Neural crest cell (in vitro differentiated cells): ENCODE results near the gene HAVCR1. TPM values are rescaled to one million over a fixed set of nuclear protein-coding genes. Genes with fewer than 3 reads are reported as not detected.

ENCODE experiments used
- DNase-seq: peaks from one replicate; pipeline ENCODE4 v3.0.0; 2021; ENCODE audit warnings: low read depth, mixed read lengths, low spot score
- H3K27ac Mint-ChIP-seq: one replicate; pipeline ENCODE4 v1.8.0; 2021; ENCODE audit warnings: mild to moderate bottlenecking, mixed read lengths; ENCODE audit not compliant: unreplicated experiment
- H3K27me3 Mint-ChIP-seq: 2 replicates; pipeline ENCODE4 v1.8.0; 2021; ENCODE audit warnings: low read depth, mild to moderate bottlenecking, mixed read lengths
- H3K36me3 Mint-ChIP-seq: 2 replicates; pipeline ENCODE4 v1.8.0; 2021; ENCODE audit warnings: low read depth, mild to moderate bottlenecking, mixed read lengths
- H3K4me1 Mint-ChIP-seq: 2 replicates; pipeline ENCODE4 v1.8.0; 2021; ENCODE audit warnings: mixed read lengths
- H3K4me3 Mint-ChIP-seq: one replicate; pipeline ENCODE4 v1.8.0; 2021; ENCODE audit warnings: mild to moderate bottlenecking, mixed read lengths
- H3K9me3 Mint-ChIP-seq: 2 replicates; pipeline ENCODE4 v1.8.0; 2021; ENCODE audit warnings: mixed read lengths
- total RNA-seq: library from RNA; stranded (reverse); gene quantifications from 2 replicates; pipeline ENCODE4 v1.2.1, GENCODE V29; 2021
- TF ChIP-seq, protein P1 (sequence below): fragments of 200-600 bp; sonication (generic); conservative IDR thresholded peaks from 2 replicates; pipeline ENCODE4 v1.5.0; 2021; ENCODE audit warnings: antibody characterized with exemption, mild to moderate bottlenecking

HAVCR1 gene
- total RNA-seq, 1 donor from 2014 or later: not detected

GRCh38 chr5:157026789-157027424, 32.0 kb downstream of the HAVCR1 start:
- TF ChIP-seq, protein P1, sequence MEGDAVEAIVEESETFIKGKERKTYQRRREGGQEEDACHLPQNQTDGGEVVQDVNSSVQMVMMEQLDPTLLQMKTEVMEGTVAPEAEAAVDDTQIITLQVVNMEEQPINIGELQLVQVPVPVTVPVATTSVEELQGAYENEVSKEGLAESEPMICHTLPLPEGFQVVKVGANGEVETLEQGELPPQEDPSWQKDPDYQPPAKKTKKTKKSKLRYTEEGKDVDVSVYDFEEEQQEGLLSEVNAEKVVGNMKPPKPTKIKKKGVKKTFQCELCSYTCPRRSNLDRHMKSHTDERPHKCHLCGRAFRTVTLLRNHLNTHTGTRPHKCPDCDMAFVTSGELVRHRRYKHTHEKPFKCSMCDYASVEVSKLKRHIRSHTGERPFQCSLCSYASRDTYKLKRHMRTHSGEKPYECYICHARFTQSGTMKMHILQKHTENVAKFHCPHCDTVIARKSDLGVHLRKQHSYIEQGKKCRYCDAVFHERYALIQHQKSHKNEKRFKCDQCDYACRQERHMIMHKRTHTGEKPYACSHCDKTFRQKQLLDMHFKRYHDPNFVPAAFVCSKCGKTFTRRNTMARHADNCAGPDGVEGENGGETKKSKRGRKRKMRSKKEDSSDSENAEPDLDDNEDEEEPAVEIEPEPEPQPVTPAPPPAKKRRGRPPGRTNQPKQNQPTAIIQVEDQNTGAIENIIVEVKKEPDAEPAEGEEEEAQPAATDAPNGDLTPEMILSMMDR: peak; percentile 67
- no peak for DNase-seq
- Mint-ChIP-seq H3K27me3 (peaks cover 10% of the 10 kb centered on the region), H3K4me1 (no peaks in the 10 kb centered on the region), H3K9me3 (no peaks in the 10 kb centered on the region), H3K36me3 (no peaks in the 10 kb centered on the region), H3K4me3 (no peak overlapping the region), H3K27ac (no peak overlapping the region)

GRCh38 chr5:157025093-157025698, 33.7 kb downstream of the HAVCR1 start:
- H3K4me3 Mint-ChIP-seq: no peak overlapping the region
- H3K4me1 Mint-ChIP-seq: no peaks in the 10 kb centered on the region
- H3K27ac Mint-ChIP-seq: no peak overlapping the region
- H3K36me3 Mint-ChIP-seq: no peaks in the 10 kb centered on the region
- peaks cover 4% of the 10 kb centered on the region for H3K27me3 Mint-ChIP-seq
- no peaks in the 10 kb centered on the region for H3K9me3 Mint-ChIP-seq
- TF ChIP-seq, protein P1: no peak
- no peak for DNase-seq

DNA sequence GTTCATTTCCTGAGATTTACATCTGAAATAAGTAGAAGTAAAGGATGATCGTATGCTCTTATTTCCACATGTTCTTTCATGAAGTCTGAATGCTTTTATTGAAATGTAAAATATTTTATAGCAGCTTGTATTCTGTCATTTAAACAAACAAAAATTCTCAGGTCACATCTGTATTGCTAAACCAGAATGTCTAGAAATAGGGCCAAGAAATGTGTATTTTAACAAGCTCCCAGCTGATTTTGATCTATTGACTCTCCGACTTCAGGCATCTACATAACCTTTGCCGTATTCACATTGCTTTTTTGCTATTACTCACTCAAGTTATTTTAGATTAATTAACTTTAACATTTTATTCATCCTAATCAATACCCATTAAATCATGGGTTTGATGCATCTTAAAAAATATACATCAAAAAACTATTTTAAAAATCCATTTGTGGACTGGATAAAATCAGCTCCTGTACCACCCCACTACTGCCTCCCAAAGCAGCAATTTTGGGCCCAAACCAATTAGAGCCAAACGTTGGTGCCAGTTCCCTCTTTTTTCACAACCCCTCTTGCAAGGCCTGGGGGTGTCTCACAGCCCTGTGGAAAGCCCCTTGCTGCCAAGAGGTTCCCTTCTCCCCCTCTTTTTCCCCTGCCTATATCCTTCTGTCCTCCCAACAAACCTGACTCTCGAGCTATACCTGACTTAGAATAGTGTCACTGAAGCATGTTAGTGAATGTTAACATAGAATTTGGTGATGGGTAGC, 34.5 kb downstream of the HAVCR1 start:
- DNase-seq: no peak
- TF ChIP-seq, protein P1: no peak
- no peaks in the 10 kb centered on the region for H3K9me3 Mint-ChIP-seq
- no peaks in the 10 kb centered on the region for H3K36me3 Mint-ChIP-seq
- peaks cover 4% of the 10 kb centered on the region for H3K27me3 Mint-ChIP-seq
- no peaks in the 10 kb centered on the region for H3K4me1 Mint-ChIP-seq
- H3K4me3 Mint-ChIP-seq: no peak overlapping the region
- no peak overlapping the region for H3K27ac Mint-ChIP-seq

DNA sequence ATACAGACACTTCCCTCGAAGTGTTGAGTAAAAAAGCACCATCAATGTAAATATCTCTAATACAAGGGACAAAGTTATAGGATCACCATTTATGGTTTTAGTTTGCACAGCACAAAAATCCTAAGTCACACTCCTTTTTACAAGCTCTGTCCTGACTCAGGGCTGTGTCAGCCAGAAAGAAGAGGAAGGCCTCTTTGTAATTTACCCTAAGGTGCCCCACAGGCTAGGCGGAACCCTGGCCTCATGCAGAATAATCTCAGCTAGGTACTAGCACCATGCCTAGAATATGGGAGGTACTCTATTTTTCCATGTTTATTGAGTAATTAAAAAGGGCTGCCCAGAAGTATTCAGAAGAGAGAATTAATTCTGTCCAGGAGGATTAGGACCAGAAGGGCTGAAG, 36.9 kb downstream of the HAVCR1 start:
- TF ChIP-seq, protein P1: no peak
- no peaks in the 10 kb centered on the region for H3K27me3 Mint-ChIP-seq

DNA sequence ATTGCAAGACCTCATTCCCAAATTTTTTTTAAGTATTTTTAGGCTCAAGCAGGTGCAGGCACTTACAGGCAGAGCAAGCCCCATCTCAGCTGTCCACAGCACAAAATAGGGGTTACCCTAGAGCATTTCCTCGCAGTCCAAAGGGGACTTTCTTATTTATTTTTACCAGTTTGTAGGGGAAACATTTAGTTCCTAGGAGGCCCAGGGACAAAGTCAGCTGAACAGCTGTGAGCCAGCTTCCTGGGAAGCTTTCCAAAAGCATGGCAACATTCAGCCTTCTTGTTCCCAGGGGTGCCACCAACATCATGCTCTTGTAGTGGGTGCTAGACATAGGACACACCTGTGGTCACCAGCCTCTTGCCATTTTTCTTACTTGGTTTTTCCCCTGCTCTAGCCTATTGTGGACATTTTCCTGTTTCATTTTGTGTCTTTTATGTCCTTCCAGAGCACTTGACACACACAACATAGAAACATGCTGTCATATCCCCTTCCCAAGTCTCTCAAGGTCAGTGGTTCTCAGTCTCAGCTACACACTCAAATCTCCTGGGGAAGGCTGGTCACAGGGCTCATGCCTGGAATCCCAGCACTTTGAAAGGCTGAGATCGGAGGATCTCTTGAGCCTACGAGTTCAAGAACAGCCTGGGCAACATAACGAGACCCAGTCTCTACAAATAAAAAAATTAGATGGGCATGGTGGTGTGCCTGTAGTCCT, 38.2 kb downstream of the HAVCR1 start:
- H3K36me3 Mint-ChIP-seq: no peaks in the 10 kb centered on the region
- no peaks in the 10 kb centered on the region for H3K27me3 Mint-ChIP-seq
- DNase-seq: no peak
- no peak overlapping the region for H3K27ac Mint-ChIP-seq
- no peak overlapping the region for H3K4me3 Mint-ChIP-seq
- TF ChIP-seq, protein P1: no peak
- no peaks in the 10 kb centered on the region for H3K4me1 Mint-ChIP-seq
- peaks cover 4% of the 10 kb centered on the region for H3K9me3 Mint-ChIP-seq

More for the DNA sequence above, 36.9 kb downstream of the HAVCR1 start:
- Mint-ChIP-seq H3K4me3 (no peak overlapping the region), H3K4me1 (no peaks in the 10 kb centered on the region), H3K27ac (no peak overlapping the region), H3K36me3 (no peaks in the 10 kb centered on the region), H3K9me3 (peaks cover 4% of the 10 kb centered on the region)
- DNase-seq: no peak
